ENCODE data around the gene KCNK7. TPM values are rescaled to one million over a fixed set of nuclear protein-coding genes. Genes with fewer than 3 reads are reported as not detected.
A peak's percentile ranks its signal among the peaks of the same experiment; 100 is the strongest.

The KCNK7 gene
- polyA plus RNA-seq, 3 donors = 4.3 TPM; not detected in 2

- H3K27ac ChIP-seq (ENCODE audit: low read depth in 1 of 2, low read length in 2 of 2) = no peak overlapping the region
- no peaks in the 10 kb centered on the region for H3K36me3 ChIP-seq (replicated peaks in 1 of 2; ENCODE audit: control insufficient read depth in 1 of 2, insufficient read depth in 2 of 2, low read length in 2 of 2)
- Mint-ChIP-seq H3K36me3 (peaks cover 0 to 9% of the 10 kb centered on the region in 2 donors), H3K27ac (peak overlapping the region in 4 of 7 donors; percentile 19 to 79 (median 65)), H3K4me3 (peak overlapping the region in 1 of 2 donors; percentile 4), H3K9me3 (peaks cover 0 to 2% (median 0%) of the 10 kb centered on the region in 7 donors), H3K27me3 (ENCODE audit: low read depth in 3 of 3) (peaks cover 18 to 36% (median 29%) of the 10 kb centered on the region in 3 donors), H3K4me1 (peaks cover 53% of the 10 kb centered on the region)
- peaks cover 26 to 59% of the 10 kb centered on the region in 2 donors for H3K4me1 ChIP-seq (ENCODE audit: control insufficient read depth in 1 of 2, insufficient read depth in 2 of 2, low read length in 2 of 2)
- 73% methylated on average over 4 of the region's 4 CpGs for WGBS (ENCODE audit: insufficient coverage)
- H3K4me3 ChIP-seq (replicated peaks in 1 of 3; ENCODE audit: low read depth in 2 of 3, low read length in 3 of 3) = no peak overlapping the region
- H2AFZ ChIP-seq (ENCODE audit: insufficient read depth, low read depth, low read length, poor library complexity, severe bottlenecking) = no peak overlapping the region
- H3K9me3 ChIP-seq (replicated peaks in 1 of 2; ENCODE audit: control insufficient read depth in 1 of 2, insufficient read depth in 1 of 2, low read length in 2 of 2) = no peaks in the 10 kb centered on the region
- intact Hi-C loops (cut with micrococcal nuclease) = no loop called here
- no peak for DNase-seq
- no peak overlapping the region for H3K9ac ChIP-seq (ENCODE audit: insufficient read depth, low read length, poor library complexity, severe bottlenecking)
- no peak overlapping the region for H3K4me2 ChIP-seq (replicated peaks; ENCODE audit: extremely low read depth, low read length, poor library complexity, severe bottlenecking)
- no peak for TF ChIP-seq CTCF (IDR thresholded peaks at IDR 0.05)
- no peaks in the 10 kb centered on the region for H4K20me1 ChIP-seq (ENCODE audit: insufficient read depth, low read length)
- H3K79me2 ChIP-seq (ENCODE audit: insufficient read depth, low read length) = no peaks in the 10 kb centered on the region
- peaks cover 0 to 24% of the 10 kb centered on the region in 2 donors for H3K27me3 ChIP-seq (ENCODE audit: control insufficient read depth in 2 of 2, insufficient read depth in 2 of 2, low read length in 2 of 2)
These were observed 40.7 kb downstream of the KCNK7 start for GRCh38 chr11:65554842-65555430.

DNA sequence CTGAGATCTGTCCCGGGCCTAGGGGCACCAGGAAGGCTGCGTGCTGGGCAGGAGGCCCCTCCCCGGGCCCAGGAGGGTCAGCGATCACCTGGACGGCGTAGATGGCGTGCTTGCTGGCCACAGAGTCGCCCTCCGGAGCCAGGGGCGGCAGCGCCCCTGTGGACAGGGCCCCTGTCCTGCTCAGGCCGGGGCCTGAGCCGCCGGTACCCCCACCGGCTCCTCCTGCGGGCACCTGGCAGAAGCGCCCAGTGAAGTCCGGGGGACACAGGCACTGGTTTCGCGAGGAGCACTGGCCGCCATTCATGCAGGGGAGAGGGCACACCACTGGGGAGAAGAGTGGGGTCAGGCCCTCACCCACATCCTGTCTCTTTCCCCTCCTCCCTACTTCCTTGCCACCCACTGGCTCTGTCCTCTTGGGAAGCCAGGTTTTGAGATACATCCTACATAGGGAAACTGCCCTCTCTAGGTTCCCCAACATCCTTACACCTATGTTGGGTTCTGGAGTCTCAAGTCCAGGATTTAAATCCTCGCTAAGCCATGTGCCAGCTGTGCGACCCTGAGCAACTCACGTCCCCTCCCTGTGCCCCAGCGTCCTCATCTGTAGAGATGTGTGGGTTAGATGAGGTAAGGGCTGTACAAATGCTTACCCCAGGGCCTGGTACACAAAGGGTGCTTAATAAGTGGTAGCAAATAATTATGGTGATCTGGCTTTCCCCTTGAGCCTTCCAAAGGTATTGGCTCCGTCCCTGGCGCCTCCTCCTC is 41.4 kb downstream of the KCNK7 start:
- no peak for DNase-seq
- no peak overlapping the region for H2AFZ ChIP-seq (ENCODE audit: insufficient read depth, low read depth, low read length, poor library complexity, severe bottlenecking)
- H3K4me3 Mint-ChIP-seq = no peak overlapping the region

More for the DNA sequence above, 41.4 kb downstream of the KCNK7 start:
- Histone ChIP-seq H3K4me3 (replicated peaks in 1 of 3; ENCODE audit: low read depth in 2 of 3, low read length in 3 of 3) (no peak overlapping the region), H3K36me3 (replicated peaks in 1 of 2; ENCODE audit: control insufficient read depth in 1 of 2, insufficient read depth in 2 of 2, low read length in 2 of 2) (no peaks in the 10 kb centered on the region), H3K27me3 (ENCODE audit: control insufficient read depth in 2 of 2, insufficient read depth in 2 of 2, low read length in 2 of 2) (peaks cover 0 to 17% of the 10 kb centered on the region in 2 donors), H3K4me2 (replicated peaks; ENCODE audit: extremely low read depth, low read length, poor library complexity, severe bottlenecking) (no peak overlapping the region), H3K9ac (ENCODE audit: insufficient read depth, low read length, poor library complexity, severe bottlenecking) (no peak overlapping the region), H3K9me3 (replicated peaks in 1 of 2; ENCODE audit: control insufficient read depth in 1 of 2, insufficient read depth in 1 of 2, low read length in 2 of 2) (no peaks in the 10 kb centered on the region), H3K79me2 (ENCODE audit: insufficient read depth, low read length) (no peaks in the 10 kb centered on the region), H3K27ac (ENCODE audit: low read depth in 1 of 2, low read length in 2 of 2) (no peak overlapping the region), H3K4me1 (ENCODE audit: control insufficient read depth in 1 of 2, insufficient read depth in 2 of 2, low read length in 2 of 2) (peaks cover 26 to 59% of the 10 kb centered on the region in 2 donors), H4K20me1 (ENCODE audit: insufficient read depth, low read length) (no peaks in the 10 kb centered on the region)
- H3K36me3 Mint-ChIP-seq = peaks cover 0 to 9% of the 10 kb centered on the region in 2 donors
- H3K9me3 Mint-ChIP-seq = peaks cover 0 to 2% (median 0%) of the 10 kb centered on the region in 7 donors
- 85% methylated on average over 21 of the region's 27 CpGs for WGBS (ENCODE audit: insufficient coverage)
- intact Hi-C loops (cut with micrococcal nuclease) = no loop called here
- TF ChIP-seq CTCF (IDR thresholded peaks at IDR 0.05) = no peak
- H3K4me1 Mint-ChIP-seq = peaks cover 52% of the 10 kb centered on the region
- peak overlapping the region in 2 of 7 donors; percentile 19 to 42 for H3K27ac Mint-ChIP-seq
- peaks cover 17 to 32% (median 26%) of the 10 kb centered on the region in 3 donors for H3K27me3 Mint-ChIP-seq (ENCODE audit: low read depth in 3 of 3)
